ENCODE results near the gene ASPN.

Gene ASPN

DNA sequence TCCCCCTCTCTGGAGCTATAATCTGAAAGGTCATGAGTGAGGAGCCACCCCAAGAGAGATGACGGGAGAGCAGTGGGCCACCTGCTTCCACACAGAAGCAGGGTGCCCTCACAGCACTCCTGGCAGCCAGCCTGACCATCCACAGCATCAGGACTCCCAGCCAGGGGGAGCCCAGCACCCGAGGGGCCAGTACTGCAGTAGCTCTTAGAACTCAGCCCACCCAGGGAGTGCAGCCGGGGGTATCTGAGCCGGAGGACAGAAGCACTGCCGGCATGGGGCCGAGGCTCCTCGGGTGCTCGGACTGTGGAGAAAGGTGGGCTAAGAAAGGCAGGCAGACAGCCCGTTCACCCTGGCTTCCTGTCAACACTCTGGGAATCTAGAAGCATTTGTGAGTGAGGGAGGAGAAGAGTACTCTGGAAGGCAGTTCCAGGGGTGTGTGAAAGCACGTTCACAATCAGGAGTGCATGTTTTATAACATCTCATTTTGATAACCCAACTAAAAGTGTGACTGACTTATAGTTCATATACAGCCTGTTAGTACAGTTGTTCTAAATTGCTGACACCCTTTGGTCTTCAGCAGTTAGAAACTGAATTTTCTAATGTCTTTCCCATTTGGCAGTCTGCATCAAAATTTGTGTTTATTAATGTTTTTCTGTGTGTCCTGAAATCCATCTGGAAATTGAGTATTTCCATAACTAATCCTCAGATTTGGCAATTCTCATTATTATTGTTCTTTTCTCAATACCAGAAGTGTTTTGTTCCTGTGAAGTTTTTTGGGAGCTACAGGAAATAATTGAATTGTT lies 25.9 kb upstream of the ASPN start:
- TF ChIP-seq, protein P1, sequence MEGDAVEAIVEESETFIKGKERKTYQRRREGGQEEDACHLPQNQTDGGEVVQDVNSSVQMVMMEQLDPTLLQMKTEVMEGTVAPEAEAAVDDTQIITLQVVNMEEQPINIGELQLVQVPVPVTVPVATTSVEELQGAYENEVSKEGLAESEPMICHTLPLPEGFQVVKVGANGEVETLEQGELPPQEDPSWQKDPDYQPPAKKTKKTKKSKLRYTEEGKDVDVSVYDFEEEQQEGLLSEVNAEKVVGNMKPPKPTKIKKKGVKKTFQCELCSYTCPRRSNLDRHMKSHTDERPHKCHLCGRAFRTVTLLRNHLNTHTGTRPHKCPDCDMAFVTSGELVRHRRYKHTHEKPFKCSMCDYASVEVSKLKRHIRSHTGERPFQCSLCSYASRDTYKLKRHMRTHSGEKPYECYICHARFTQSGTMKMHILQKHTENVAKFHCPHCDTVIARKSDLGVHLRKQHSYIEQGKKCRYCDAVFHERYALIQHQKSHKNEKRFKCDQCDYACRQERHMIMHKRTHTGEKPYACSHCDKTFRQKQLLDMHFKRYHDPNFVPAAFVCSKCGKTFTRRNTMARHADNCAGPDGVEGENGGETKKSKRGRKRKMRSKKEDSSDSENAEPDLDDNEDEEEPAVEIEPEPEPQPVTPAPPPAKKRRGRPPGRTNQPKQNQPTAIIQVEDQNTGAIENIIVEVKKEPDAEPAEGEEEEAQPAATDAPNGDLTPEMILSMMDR (IDR thresholded peaks at IDR 0.05; ENCODE audit: borderline replicate concordance, control extremely low read depth, extremely low read depth, insufficient read depth, missing control alignments): no peak
- no peak for DNase-seq (ENCODE audit: low spot score)
- in situ Hi-C loops (cut with MboI; ENCODE audit: low sequenced_read_pairs, unreplicated experiment): no loop called here

DNA sequence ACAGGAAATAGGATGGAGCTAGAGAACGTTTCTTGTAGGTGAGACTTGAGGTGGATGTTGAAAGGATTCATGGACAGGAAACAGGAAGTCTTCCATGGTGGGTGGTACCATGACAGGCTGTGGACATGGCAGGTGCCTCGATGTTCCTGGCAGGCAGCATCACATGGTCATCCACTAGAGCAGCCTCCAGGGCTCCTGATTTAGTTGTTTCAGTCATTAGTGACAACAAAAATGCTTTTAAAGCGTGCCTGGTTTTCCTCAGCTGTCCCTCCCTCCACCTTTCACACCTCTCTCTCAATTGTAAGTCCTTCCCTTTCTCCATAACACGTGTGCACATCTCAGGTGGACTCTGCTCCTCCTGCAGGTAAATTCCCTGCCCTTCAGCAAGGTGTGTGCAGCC lies 25.2 kb upstream of the ASPN start:
- TF ChIP-seq, protein P1 (IDR thresholded peaks at IDR 0.05; ENCODE audit: borderline replicate concordance, control extremely low read depth, extremely low read depth, insufficient read depth, missing control alignments): no peak
- DNase-seq (ENCODE audit: low spot score): no peak

DNA sequence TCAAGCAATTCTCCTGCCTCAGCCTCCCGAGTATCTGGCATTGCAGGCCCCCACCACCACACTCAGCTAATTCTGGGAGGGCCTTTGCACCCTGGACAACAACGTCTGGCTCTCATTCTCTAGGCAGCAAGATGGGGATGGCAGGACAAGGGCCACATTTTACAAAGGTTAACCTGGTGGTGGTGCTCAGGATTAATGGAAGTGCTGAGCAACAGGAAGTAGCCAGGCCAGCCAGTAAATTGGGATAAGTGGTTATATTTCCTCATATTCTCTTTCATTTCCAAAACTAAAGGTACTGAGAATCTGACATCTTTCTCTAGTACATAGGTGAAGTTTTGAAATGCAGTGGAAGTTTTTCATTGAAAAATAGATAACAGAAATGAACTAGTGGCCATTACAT lies 24.7 kb upstream of the ASPN start:
- in situ Hi-C loops (cut with MboI; ENCODE audit: low sequenced_read_pairs, unreplicated experiment): no loop called here
- no peak for DNase-seq (ENCODE audit: low spot score)
- TF ChIP-seq, protein P1 (IDR thresholded peaks at IDR 0.05; ENCODE audit: borderline replicate concordance, control extremely low read depth, extremely low read depth, insufficient read depth, missing control alignments): no peak

More for the DNA sequence above, 25.2 kb upstream of the ASPN start:
- in situ Hi-C loops (cut with MboI; ENCODE audit: low sequenced_read_pairs, unreplicated experiment): no loop called here

DNA sequence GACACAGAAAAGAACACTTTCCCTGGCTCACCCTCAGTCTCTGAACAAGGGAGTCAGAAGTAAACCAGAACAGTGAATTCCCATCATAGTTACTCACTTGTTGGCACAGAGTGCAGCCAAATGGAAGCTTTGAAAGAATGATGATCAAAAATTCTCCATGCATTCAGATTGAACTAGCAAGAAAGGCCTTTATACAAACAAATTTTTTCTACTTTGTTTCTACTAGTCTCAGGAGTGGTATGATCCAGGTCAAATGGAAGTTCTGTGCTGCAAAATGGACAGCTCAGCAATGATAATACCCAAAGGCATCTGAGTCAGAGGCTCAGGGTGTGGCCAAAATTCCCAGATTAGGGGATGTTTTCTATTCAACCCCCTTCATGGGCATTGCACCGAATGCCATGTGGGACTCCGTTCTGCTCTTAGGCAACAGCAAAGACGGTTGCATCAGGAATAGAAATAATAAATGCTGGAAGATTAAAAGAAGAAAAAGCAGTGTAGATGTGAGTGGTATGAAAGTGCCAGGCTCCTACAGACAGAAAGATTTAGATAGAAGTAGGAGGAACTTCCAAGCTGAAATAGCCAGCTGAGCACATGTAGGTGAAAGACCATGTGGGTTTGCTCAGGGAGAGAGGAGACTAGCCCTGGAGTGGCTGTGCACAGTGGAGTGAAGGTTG lies 24.0 kb upstream of the ASPN start:
- in situ Hi-C loops (cut with MboI; ENCODE audit: low sequenced_read_pairs, unreplicated experiment): no loop called here
- TF ChIP-seq, protein P1 (IDR thresholded peaks at IDR 0.05; ENCODE audit: borderline replicate concordance, control extremely low read depth, extremely low read depth, insufficient read depth, missing control alignments): no peak
- DNase-seq (ENCODE audit: low spot score): no peak

DNA sequence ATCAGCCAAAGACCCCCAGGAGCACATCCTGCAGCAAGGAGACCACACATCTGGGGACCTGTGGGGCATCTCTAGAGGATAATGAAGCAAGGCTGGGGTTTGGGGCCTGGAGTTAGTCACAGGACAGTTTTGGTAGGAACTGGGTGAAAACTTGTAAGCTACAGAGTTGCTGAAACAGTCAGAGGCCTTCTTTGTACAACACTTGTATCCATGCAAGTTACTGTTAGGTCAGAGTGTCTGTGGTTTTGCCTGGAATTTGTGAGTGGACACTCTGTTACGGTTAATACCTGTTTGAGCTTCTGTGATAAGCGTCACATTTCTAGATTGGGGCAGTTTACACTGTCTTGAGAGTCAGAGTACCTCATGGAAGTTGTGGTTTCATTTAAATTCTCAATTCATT lies 22.6 kb upstream of the ASPN start:
- in situ Hi-C loops (cut with MboI; ENCODE audit: low sequenced_read_pairs, unreplicated experiment): no loop called here
- no peak for DNase-seq (ENCODE audit: low spot score)
- TF ChIP-seq, protein P1 (IDR thresholded peaks at IDR 0.05; ENCODE audit: borderline replicate concordance, control extremely low read depth, extremely low read depth, insufficient read depth, missing control alignments): no peak

DNA sequence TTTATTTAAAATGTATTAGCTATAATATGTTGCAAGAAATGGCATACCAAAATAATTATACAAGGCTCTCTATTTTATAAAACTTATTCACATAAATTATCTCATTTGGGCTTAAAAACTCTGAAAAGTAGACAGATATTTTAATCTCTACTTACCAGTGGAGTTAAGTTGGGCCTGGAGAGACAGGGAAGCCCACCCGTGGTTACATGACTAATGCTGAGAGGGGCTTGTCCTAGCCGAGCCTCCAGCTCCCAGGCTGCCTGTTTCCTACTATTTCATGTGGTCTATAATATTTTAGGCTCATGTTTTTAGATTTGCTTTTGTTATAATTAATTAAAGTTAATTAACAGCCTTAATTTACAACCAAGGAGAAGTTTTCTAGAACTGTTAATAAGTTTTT lies 20.9 kb upstream of the ASPN start:
- in situ Hi-C loops (cut with MboI; ENCODE audit: low sequenced_read_pairs, unreplicated experiment): no loop called here
- TF ChIP-seq, protein P1 (IDR thresholded peaks at IDR 0.05; ENCODE audit: borderline replicate concordance, control extremely low read depth, extremely low read depth, insufficient read depth, missing control alignments): no peak
- DNase-seq (ENCODE audit: low spot score): no peak

Measured in GM13976 (cell line).